GM12873 (cell line): ENCODE data around the gene APOD.

ENCODE experiments used
- TF ChIP-seq, protein P1 (sequence below): IDR thresholded peaks from 2 replicates; pipeline ENCODE4 v1.5.1; 2012; ENCODE audit warnings: low read depth, mild to moderate bottlenecking, moderate library complexity, low read length, control low read depth; ENCODE audit not compliant: insufficient read depth; ENCODE audit errors: missing control alignments

The APOD gene

DNA sequence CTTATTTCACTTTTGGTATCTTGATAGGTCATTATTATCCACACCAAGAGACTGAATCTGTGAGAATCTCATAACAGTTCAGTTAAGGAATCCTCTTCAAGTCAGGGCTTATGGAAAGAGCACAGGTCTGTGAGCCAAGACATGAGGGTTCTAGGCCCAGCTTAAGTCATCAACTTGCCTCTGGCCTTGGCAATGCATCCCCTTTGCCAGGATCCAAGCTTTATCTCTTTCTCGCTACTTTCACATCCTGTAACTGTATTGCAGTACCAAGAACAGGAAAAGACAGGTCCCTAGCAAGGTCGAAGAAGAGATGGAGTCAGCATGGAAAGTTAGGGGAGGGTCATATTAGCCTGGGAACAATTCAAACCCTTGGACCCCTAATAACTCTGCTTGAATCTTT is 13.5 kb upstream of the APOD start:
- TF ChIP-seq, protein P1, sequence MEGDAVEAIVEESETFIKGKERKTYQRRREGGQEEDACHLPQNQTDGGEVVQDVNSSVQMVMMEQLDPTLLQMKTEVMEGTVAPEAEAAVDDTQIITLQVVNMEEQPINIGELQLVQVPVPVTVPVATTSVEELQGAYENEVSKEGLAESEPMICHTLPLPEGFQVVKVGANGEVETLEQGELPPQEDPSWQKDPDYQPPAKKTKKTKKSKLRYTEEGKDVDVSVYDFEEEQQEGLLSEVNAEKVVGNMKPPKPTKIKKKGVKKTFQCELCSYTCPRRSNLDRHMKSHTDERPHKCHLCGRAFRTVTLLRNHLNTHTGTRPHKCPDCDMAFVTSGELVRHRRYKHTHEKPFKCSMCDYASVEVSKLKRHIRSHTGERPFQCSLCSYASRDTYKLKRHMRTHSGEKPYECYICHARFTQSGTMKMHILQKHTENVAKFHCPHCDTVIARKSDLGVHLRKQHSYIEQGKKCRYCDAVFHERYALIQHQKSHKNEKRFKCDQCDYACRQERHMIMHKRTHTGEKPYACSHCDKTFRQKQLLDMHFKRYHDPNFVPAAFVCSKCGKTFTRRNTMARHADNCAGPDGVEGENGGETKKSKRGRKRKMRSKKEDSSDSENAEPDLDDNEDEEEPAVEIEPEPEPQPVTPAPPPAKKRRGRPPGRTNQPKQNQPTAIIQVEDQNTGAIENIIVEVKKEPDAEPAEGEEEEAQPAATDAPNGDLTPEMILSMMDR: no peak

DNA sequence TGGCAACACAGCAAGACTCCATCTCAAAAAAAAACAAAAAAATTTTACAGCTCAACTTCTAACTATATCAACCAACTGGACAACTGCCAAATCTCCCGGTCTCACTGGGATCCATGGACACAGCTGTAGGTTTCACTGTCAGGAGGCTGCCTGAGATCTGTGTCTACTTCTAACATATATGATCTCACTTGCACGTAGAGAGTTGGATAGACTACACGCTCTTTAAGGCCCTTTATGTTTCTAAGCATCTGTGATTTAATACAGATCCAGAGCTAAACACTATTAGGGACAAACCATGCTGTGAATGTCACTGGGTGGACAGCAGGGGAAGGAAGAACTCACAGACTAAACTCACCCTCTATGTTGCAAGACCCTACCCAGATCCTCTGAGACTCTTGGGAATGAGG is 13.0 kb upstream of the APOD start:
- TF ChIP-seq, protein P1: no peak

DNA sequence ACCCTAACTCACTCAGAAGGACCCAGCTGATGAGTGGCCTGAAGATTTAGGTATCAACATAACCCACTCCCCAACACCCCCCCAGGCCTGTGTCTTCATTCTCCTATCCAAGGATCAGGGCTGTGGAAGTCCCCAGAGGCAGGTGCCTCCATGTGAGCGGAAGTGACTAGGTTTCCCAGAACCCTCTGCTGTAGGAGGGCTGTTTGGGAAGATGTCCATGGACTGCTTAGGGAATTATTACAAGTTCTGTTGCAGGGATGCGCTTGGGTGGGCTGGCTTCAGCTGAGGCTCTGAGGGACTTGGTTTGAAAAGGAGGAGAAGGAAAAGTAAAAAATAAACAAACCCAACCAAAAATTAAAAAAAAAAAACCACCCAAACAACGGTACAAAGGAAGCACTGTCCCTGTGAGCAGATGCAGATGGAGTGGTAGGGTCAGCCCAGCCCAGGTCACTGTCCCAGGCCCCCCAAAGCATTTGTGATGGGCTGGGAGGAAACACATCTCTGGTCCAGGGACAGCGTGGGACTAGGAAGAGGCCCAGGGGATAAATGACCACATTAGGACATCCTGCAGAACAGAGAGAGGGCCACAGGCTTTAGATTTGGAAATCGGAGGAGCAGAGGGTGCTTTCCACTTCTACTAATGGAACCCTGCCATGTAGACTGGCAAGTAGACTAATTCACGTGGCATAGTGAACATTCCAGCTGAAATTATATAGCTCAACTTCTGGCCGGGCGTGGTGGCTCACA is 12.2 kb upstream of the APOD start:
- TF ChIP-seq, protein P1: no peak

DNA sequence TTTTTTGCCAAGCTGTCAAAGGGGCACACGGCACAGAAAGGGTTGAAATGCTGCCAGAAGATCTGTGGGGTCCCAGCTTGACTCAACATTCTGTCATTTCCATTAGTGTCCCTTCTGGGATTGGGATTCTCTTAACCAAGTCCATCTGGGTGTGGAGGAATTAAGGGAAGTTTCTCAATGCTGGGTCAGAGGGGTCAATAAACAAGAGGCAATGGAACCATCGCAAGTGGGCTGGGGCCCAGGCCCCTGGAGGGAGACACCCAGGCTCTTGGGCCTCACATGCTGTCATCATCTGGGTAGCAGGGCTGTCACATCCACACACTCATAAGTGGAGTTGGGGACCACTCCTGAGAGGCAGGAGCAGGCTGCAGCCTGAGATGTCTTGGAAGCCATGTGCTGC is 8.1 kb upstream of the APOD start:
- TF ChIP-seq, protein P1: no peak

DNA sequence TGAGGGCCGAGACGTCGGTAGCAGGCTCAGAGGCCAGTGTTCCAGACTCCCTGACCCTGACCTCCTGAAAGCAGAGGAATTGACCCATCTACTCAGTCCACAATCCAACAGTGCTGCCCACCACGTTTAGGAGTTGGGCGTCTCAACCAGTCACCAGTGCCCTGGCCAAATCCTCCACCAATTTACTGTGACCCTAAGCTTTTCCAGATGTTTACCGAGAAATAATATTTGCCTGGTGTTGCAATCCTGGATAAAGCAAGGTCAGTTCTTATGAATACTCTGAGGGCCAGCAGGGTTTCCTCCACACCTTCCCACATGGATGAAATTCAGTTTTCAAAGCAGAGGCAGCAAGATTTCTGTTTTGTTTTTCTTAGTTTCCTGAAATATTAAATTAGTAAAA is 7.5 kb upstream of the APOD start:
- TF ChIP-seq, protein P1: no peak

DNA sequence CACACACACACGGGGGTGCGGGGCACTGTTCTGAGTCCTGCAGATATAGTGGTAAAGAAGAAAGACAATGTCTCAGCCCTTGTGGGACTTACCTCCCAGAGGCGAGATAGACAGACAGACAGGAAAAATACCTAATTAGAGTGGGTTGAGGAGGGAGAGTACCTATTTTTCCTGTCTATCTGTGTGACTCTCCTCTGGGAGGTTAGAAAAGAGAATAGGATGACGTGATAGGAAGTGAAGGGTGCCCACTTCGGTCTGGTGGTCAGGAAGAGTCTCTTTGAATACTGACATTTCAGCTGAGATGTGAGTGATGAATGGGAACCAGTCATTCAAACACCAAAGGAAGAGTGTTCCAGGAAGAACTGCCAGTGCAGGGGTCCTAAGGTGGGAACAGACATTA is 4.1 kb upstream of the APOD start:
- TF ChIP-seq, protein P1: no peak

DNA sequence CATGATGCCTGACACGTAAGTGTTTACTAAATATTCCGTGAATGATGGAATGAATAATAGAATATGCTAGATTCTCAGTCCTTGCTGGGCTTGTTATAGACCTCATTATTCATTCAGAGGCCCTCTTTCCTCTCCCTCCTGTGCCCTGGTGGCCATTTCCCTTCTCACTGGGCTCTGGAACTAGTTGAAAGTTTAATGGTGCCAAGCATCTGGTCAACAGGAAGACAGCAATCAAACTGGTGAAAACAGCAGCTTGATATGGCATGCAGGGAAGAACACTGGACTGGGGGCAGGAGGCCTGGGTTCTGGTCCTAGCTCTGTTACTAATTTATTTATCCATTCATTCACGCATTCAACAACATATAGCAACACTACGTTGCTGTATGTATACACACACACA is 3.7 kb upstream of the APOD start:
- TF ChIP-seq, protein P1: no peak
